Cerebellar cortex (tissue), 1 donor: ENCODE results near the gene ARHGEF4.

Experiments
- DNase-seq: peaks from one replicate; pipeline ENCODE4 v3.0.0-alpha.2; 2015; ENCODE audit warnings: low spot score

The ARHGEF4 gene

DNA sequence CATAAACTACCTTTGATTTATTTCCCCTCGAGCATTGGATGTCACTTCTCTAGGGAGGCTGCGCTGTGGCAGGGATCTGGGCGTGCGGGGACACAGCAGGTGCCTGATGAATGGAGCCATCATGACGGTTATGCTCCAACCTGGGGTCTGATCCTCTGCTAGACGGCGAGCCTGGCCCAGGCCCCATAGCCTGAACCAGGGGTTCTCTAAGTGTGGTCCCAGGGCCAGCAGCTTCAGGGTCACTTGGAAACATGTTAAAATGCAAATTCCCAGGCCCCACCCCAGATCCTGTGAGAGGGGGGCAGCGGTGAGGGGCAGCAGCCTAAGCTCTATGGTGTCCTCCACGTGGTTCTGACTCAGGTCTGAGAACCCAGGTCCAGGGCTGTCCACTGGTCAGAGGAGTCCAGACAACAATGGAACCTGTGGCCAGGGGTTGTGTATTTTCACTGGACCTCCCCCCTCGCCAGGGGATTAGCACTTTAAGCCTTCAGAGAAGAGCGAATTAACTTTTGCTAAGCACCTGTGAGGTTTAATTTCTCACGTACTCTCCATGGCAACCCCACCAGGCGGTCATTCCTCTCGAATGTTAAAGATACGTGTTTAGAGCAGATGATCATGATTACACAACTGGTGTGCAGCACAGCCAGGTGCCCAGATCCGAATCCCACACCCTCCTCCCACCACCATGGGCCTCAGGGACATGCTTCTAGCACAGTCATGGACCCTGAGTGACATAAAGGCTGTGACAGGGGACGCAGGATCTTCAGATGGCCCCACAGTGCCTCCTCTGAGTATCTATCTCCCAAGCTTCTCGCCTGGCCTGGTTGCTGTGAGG lies 1.6 kb upstream of the ARHGEF4 start:
- DNase-seq, result no peak

DNA sequence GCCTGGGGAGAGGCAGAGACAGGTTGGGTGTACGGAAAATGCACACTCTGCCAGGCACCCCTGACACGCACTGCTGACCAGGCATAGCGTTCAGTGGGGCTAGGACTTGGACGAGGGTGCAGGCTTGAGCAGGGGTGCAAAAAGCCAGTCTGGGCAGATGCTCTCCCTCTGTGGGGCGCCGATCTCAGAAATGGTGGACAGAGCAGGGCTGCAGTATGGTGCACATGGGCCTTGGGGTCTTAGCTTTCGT lies 1.0 kb upstream of the ARHGEF4 start:
- no peak for DNase-seq

DNA sequence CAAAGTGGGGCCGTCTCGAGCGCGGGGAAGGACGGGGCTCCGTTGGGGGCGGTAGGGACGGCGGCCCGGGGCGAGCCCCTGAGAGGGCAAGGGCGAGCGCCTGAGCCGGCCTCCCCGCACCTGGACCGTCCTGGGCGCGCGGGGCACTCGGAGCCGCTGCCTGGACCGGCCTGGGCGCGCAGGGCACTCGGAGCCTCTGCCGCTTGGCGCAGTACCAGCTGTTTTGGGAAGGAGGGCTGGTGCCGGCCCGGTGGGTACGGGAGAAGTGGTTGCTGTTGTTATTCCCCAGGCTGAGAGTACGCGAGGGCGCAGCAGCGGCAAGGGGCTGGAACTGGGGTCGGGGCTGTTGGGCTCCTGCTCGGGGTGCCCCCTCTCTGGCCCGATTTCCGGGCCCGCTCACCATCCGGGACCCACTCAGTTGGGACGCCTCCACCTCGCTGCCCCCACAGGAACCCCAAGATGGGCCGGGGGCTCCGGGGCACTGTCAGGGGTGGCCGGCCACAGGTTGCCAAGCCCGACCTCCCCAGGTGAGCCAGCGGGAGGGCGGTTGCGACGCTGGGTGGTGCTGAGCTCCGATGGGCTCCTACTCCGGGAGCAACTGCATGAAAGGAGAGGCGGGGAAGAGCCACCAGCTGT lies 579 bp downstream of the ARHGEF4 start:
- DNase-seq, result no peak

DNA sequence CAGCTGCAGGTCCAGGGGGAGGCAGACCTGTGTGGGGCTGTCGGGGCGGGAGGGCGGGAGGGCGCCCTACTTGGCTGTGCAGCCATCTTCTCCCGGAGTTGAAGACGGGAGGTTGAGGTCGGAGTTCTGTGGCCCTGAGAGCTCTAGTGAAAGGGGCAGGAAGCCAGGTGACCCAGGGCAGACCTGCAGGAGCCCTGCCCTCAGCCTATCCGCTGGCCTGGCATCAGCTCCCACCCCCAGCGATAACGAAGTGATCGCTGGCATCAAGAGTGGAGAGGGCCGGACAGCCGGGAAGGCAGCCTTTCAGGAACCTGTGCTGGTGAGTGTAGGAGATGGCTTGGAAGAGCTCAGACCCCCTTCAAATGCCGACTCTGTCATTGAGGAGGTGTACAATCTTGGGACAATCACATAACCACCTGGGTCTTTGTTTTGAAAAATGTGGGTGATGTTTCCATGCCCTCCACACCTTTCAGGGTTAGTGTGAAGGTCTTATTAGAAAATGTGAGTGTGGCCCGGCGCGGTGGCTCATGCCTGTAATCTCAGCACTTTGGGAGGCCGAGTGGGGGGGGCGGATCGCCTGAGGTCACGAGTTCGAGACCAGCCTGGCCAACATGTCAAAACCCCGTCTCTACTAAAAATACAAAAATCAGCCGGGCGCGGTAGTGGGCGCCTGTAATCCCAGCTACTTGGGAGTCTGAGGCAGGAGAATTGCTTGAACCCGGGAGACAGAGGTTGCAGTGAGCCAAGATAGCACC lies 1.3 kb downstream of the ARHGEF4 start:
- no peak for DNase-seq

DNA sequence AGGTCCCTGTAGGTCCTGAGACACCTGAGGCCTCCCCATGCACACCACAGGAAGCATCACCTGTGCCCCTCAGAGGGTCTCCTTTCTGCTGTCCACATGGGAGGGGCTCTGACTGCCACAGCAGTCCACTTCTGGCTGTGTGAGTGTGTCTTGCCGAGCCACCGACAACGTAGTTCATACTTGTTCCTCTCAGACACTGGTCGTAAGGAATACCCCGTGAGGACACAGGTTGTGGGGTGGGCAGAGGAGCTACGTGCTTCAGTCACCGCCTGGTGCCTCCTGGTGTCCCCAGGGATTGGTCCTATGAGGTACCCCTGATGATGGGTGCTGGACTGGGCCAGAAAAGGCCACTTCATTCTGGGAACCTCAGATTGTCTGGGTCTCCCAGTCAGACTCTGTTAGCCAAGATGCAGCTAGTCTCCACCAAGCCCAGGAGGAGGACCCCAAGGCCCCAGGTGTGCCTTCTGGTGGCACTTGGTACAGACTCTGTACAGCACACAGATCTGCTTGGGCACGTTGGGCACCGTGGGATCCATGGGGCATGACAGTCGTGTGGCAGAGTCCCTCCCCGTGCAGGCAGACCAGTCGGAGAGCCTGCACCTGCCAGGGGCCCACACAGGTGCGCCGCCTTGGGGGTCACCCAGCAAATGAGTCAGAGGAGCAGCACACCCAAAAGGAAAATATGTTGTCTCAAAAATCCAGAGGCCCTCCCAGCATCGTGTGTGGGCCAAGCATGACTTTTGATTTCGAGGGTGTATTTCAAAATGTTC lies 2.5 kb downstream of the ARHGEF4 start:
- no peak for DNase-seq

DNA sequence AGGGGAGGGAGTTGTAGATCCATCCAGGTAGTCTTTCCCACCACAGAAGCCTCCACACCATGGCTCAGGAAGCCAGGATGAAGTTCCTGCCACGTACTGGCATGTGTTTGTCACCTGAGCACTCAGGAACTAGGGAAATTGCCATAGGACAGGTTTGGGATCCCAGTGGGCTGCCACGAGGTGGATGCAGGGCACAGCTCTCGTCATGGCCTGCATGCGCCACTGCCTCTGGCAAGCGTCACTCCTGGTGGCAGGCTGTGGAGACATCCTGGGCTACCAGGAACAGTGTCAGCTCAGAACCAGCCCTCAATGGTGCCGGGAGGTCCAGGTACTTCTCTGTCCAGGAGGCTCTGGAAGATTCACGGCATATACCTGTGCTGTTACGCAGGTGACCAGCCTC lies 3.8 kb downstream of the ARHGEF4 start:
- no peak for DNase-seq

DNA sequence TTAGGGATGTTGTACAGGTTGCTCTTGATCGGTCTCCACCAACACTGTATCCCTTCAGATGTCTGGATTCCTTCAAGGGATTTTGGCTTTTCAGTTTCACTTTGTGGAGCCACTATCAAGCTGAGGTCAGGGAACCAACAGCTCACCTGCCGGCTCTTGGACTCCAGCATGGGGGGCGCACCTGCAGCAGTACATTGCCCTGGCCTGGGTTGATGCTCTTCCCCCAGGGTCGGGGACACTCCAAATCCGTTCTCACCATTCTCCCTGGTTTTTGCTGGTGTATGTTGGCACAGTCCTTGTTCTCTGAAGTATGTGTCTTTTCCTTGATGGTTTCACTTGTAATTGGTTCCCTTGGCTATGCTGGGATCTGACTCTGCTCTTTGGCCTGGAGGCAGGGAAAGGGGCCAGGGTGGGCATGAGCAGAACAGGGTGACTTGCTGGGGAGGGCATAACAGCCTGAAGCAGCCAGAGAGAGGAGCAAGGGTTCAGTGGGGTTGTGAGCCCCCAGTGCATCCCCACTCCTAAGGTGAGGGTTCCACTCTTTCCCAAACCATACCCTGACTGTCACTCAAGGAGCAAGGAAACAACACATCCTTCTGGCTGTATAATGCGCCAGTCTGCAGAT lies 5.1 kb downstream of the ARHGEF4 start:
- DNase-seq, result no peak

DNA sequence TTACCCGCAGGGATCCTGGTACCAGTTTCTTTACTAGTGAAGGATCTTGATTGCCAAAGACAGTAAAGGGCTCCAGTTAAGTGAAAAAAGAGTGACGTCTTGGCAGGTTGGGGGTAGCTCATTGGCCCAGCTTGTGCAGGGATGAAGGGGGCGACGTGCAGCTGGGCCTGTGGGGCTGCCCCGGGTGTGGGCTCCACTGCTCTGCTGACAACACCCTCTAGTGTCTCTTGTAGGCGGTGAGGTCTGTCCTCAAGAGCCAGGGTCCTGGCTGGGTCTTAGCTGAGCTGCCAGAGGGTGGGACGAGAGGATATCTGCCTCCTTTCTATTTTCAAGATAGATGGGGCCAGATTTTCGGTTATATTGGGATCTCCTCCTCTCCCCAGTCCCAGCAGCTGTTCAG lies 6.1 kb downstream of the ARHGEF4 start:
- DNase-seq, result no peak

DNA sequence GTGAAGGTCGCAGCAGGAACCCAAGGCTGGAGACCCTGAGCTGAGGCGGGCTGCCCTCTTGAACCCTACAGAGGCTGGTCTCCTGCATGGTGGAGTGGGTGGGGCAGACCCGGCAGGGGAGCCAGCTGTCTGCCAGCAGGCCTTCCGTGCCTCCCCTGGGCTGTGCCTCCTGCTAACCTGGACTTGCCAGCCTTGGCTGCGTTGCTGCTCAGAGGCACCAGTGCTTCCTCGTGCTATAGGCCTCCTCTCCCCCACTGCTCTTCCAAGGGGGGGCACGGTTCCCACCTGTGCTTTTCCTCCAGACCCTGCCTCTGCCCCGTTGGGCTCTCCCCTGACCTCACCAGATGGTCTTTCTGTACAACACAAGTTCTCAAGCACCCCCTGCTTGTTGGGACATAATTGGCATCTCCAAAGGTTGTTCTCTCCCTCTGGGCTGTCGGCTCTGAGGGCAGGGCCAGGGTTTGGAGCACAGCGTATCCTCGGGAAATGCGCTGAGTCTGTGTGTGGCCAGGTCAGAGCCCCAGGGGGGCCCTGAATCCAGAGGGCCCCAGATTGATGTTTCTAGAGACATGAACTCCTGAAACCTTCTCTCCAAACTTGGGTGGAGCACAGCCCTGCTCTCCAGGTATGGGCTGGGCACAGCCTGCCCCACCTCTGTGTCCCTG lies 6.7 kb downstream of the ARHGEF4 start:
- DNase-seq, result no peak

DNA sequence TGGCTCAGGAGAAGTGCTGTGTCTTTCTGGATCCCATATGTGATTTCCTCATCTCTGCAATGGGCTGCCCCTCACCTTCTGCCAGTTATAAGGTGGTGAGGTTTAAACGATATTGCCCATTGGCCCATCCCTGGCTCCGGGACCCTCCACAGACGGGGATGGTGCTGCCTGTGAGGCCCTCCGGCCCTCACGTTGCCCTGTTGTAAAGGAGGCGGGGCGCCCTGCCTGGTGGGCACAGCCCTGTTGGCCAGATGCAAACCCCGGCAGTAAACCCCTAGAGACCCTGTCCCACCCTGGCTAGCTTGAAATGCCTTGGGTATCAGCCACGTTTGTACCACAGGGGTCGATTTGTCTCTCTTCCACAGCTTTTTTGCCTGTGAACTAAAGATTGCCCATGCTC lies 7.4 kb downstream of the ARHGEF4 start:
- no peak for DNase-seq

DNA sequence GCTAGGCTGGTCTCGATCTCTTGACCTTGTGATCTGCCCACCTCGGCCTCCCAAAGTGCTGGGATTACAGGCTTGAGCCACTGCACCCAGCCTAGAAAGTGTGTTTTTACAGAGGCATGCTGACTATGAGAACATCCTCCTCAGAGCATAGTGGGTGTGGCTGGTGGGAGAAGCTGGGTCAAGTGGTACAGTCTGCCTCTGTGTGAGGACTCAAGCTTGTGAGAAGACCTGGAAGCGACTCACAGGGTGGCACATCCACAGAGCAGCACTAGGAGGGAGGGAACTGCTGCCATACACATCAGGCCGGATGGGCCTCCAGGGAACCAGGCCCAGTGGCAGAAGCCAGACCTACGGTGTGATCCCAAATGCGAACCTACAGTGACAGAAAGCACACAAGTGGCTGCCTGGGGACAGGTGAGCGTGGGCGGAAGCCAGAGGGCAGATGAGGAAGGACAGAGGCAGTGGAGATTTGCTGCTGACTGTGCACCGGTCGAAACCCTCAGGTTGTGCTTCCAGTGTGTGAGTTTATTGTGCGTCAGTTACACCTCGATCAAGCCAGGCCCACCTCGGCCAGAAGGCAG lies 8.9 kb downstream of the ARHGEF4 start:
- no peak for DNase-seq

DNA sequence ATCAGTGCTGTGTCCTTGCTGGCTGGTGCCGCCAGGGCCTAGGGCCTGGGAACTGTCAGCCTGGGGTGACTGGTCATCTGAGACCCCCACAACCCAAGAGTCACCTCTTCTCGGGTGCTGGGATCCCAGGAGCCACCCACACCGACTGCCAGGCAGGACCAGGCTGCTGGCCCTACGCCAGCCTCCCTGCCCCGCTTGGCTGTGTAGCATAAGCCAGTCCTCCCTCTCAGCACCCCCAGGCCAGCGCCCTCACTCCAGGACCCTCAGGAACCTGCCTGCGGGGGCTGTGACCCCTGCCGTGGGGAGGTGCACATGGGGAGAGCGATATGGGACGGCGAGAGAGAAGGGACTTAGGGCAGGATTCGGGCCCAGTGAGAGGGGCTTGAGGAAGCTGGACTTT lies 9.5 kb downstream of the ARHGEF4 start:
- DNase-seq, result no peak

DNA sequence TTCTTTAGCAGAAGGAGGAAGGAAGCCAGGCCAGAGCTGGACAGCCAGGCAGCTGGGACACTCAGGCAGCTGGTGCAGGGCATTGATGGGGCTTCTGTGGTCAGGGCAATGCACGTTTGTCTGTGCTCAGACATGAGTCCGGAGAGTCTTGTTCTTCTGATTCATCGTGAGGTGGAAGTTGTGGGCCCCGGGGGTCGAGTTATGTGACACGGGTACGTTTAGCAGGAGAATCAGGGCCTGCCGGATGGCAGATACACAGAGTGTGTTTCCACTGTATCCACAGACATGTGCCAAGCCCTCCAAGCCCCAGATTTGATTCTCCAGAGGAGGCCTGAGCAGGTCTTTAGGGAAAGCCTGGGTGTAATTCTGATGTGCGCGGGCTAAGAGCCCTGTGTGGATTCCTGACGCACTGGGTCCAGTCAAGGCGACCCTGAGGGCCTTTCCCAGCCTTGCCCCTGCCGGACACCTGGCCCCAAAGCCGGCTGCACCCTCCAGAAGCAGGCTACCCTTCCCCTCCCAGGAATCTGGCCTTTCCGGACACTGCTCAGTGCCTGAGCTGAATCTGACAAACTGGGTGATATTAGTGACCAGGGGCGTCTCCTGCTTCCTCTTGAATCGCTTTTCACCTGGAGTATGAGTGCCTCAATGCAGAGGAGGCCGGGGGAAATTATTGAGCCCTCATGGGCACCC lies 10.1 kb downstream of the ARHGEF4 start:
- no peak for DNase-seq

DNA sequence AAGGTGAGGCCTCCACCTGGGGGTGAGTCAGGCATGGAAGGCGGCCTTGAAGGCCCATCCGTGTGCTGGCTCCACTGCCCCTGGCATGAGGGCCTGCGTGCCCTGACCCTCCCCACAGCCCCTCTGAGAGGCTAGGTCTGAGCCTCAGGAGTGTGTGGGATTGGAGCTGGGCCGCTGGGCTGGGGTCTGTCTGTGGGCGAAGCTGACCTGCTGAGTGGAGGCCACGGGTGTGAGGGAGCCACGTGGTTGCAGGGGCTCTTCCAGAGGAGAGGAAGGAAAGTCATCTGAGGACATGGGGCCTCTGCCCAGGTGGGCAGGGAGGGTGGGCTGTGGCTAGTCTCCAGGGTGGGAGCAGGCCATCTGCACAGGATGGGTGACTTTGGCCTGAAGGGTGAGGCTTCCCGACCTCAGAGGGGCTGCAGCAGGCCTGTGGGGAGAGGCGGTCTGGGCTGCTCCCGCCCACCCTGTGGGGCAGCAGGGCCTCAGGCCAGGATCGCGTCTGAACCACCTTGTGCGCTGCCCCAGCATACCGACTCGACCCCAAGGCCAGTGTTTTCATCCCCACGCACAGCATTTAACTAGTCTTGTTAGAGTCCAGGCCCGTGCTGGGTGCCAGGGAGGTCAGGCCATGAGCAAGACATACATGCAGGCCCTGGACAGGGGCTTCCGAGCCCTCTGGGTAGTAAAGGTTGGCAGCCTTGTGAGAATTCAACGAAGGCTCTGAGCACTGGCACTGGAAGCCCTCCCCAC lies 11.2 kb downstream of the ARHGEF4 start:
- DNase-seq, result no peak

DNA sequence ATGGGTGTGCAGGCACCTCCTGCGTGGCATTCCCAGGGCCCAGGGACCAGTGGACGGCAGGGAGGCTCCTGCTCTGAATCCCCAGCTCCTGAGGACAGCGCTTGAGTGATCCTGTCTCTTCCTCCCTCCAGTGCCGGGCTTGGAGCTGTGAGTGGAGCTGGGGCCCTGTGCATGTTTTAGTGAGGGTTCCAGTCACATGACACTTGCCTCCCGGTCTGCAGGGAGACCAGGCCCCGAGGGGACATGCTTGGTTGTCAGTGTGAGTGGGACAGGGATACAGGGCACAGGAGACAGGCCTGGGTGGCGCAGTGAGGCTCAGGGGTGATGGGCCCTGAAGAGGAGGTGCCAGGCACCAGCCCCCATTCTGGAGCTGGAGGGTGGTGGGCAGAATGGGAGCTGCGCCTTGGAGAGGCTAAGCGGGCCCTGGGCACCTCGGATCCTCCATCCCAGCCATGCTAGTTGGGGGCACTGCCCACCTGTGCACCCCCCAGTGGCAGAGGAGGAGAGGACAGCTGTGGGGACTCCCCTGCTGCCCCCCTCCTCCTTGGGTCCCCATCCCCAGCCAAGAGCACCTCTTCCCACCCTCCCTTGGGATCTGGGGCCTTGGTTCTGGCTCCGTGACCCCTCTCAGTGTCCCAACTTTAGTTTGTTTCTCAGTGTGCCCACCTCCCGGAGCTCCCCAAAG lies 12.0 kb downstream of the ARHGEF4 start:
- no peak for DNase-seq

DNA sequence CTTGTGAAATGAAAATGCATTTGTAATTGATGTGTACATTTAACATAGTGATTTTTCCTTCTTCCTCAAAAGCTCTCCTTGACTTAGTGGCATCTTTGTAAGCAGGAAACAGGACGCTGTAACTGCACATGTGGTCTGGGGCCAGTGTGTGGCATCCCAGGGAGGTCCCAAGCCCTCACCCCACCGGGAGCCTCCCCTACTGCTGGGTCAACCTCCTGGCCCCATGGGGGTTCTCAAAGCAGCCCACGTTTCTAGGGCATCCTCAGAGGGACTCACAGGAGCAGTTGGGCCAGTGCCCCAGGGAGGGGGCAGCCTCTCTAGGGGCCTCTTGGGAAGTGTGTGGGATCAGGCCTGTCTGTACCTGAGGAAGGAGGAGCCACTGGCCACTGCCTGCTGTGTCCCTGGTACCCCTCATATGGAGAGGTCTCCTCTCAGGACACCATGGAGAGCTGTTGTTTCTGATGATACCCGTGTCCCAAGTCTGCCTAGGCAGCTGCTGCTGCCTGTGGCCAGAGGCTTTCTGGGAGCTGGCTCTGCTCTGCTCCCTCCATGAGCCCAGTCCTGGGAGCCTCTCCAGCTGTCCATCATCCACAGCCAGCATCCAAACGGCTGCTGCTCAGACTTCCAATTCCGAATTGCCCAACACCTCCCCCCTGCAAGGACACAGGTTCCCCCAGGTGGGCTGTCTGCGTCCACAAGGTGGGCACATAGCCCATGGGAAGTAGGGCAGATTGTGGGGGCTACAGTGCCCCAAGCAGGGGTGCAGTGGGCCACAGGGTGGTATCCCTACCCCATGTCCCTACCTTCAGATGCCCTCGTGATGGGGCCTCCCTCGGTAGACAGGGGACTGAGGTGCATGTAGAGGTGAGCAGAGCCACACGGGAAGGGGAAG lies 13.4 kb downstream of the ARHGEF4 start:
- no peak for DNase-seq

DNA sequence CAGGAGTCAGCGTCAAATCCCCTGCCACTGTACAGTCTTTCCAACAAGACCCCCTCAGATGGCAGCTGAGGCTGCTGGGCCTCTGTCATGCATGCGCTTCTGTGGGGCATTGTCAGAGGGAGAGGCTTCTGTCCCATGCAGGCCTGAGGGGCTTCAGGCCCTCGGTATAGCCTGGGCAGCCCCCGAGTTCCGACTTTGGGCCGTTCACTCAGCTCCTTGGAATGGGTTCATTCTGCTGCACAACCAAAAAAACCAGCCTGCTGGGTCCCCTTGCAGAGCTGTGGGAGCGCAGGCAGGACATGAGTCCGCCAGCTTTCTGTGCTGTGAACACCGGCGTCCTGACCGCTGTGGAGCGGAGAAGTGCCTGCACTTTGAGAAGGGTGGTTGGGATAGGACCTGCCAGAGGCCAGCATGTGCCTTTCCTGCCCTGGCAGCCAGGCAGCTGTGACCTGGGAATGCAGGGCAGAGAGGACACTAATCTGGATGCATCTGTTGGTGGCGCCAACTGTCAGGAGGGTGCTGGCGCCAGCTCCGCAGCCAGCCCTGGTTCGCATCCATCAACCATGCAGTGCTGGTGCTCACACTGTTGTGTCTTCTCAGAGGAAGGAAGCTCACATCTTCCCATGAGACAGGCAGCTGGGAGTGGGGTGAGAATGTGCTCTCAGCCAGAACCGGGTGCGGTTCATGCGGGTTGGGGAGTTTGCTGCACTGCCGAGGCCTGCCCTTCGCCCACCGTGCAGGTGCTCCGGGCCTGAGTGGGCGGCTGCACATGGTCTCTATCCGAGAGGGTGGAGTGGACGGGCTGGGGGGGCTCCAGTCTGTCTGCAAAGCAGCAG lies 14.3 kb downstream of the ARHGEF4 start:
- no peak for DNase-seq
